HCT116 (cell line): ENCODE results near the gene CSTPP1.

Source experiments
- CTCF ChIP-seq, 3 experiments: fragments of 200-600 bp in 1 of 3; sonication (generic) in 1 of 3; IDR thresholded peaks in 2 of 3; conservative IDR thresholded peaks in 1 of 3; 2 replicates each; pipeline ENCODE4 v1.5.1; 2012 to 2017; ENCODE audit warnings: low read depth in 2 of 3, low read length in 2 of 3, antibody characterized with exemption in 1 of 3, borderline replicate concordance in 1 of 3, control low read depth in 1 of 3, mild to moderate bottlenecking in 1 of 3, mixed read lengths in 1 of 3, mixed run types in 1 of 3, moderate library complexity in 1 of 3; ENCODE audit not compliant: insufficient read depth in 1 of 3
- FOSL1 ChIP-seq: IDR thresholded peaks from 2 replicates; pipeline ENCODE4 v1.6.1; 2012; ENCODE audit warnings: low read depth
- POLR2A ChIP-seq: IDR thresholded peaks from 2 replicates; pipeline ENCODE4 v1.7.0; 2011; ENCODE audit warnings: borderline replicate concordance; ENCODE audit not compliant: insufficient read depth, insufficient read length; ENCODE audit errors: extremely low read depth
- POLR2AphosphoS5 ChIP-seq: IDR thresholded peaks from 2 replicates; pipeline ENCODE4 v1.6.1; 2011; ENCODE audit warnings: mild to moderate bottlenecking, low read depth, low read length, moderate library complexity

- TF ChIP-seq CTCF (IDR thresholded peaks at IDR 0.05 in 2 of 3, conservative IDR thresholded peaks at IDR 0.05 in 1 of 3; ENCODE audit: borderline replicate concordance in 1 of 3, insufficient read depth in 1 of 3, low read depth in 2 of 3, low read length in 2 of 3) (no peak), POLR2AphosphoS5 (no peak), FOSL1 (no peak), POLR2A (no peak)
These were observed 48.0 kb downstream of the CSTPP1 start for GRCh38 chr11:46984548-46984947.
